Endothelial cell of umbilical vein (primary cell): ENCODE measurements around the gene SPTB.

Experiments
- CTCF ChIP-seq, 2 donors: IDR thresholded peaks; 1 replicate in 1 of 2; 2 replicates in 1 of 2; pipeline ENCODE4 v1.5.1; 2011; ENCODE audit warnings: low read length in 2 of 2, mild to moderate bottlenecking in 2 of 2, moderate library complexity in 2 of 2, control low read depth in 1 of 2, inconsistent platforms in 1 of 2, low read depth in 1 of 2; ENCODE audit not compliant: insufficient read depth in 1 of 2; ENCODE audit errors: extremely low read depth in 1 of 2
- POLR2A ChIP-seq: IDR thresholded peaks from 2 replicates; pipeline ENCODE4 v1.6.1; 2012; ENCODE audit warnings: low read depth, mild to moderate bottlenecking, control low read depth, low read length

- no peak for TF ChIP-seq POLR2A
- TF ChIP-seq CTCF (IDR thresholded peaks at IDR 0.05; ENCODE audit: extremely low read depth in 1 of 2, insufficient read depth in 1 of 2, low read depth in 1 of 2, low read length in 2 of 2), result no peak
Measured at GRCh38 chr14:64722842-64723447, 156.8 kb downstream of the SPTB start.
